GM21825 (cell line): ENCODE results near the gene POTEF.
"Not testable (repeated sequence)": the region's sequence is repeated elsewhere in the genome, so short reads cannot be mapped to it uniquely, and the experiment has no call there.

Experiments
- ATAC-seq: cut with Tn5 transposase; IDR thresholded peaks from one replicate; pipeline ENCODE4 v1.9.1; 2021; ENCODE audit warnings: mild to moderate bottlenecking, moderate library complexity; ENCODE audit not compliant: unreplicated experiment

The POTEF gene

GRCh38 chr2:130135692-130136541 is 6.9 kb upstream of the POTEF start:
- ATAC-seq, result no peak

GRCh38 chr2:130128464-130128863 is 558 bp downstream of the POTEF start:
- not testable (repeated sequence) for ATAC-seq

- ATAC-seq, result not testable (repeated sequence)
Observed at GRCh38 chr2:130127726-130128125, 1.3 kb downstream of the POTEF start.

- not testable (repeated sequence) for ATAC-seq
Observed at GRCh38 chr2:130120924-130121323, 8.1 kb downstream of the POTEF start.

GRCh38 chr2:130102597-130103363 is 26.2 kb downstream of the POTEF start:
- ATAC-seq, result not testable (repeated sequence)

- not testable (repeated sequence) for ATAC-seq
Observed at GRCh38 chr2:130062645-130063044, 66.4 kb downstream of the POTEF start.

GRCh38 chr2:130059982-130060381 is 69.0 kb downstream of the POTEF start:
- ATAC-seq, result not testable (repeated sequence)

GRCh38 chr2:130056336-130056735 is 72.7 kb downstream of the POTEF start:
- not testable (repeated sequence) for ATAC-seq

GRCh38 chr2:130053217-130053911 is 75.7 kb downstream of the POTEF start:
- ATAC-seq, result not testable (repeated sequence)

GRCh38 chr2:130052376-130052775 is 76.6 kb downstream of the POTEF start:
- not testable (repeated sequence) for ATAC-seq

GRCh38 chr2:130048422-130048821 is 80.6 kb downstream of the POTEF start:
- not testable (repeated sequence) for ATAC-seq

GRCh38 chr2:130038265-130038603 is 90.8 kb downstream of the POTEF start:
- not testable (repeated sequence) for ATAC-seq

GRCh38 chr2:130025931-130026330 is 103.1 kb downstream of the POTEF start:
- not testable (repeated sequence) for ATAC-seq
